Endothelial cell of umbilical vein (primary cell): Measurements from ENCODE around the gene PDE1A.

Source experiments
- EZH2 ChIP-seq: IDR thresholded peaks from 2 replicates; pipeline ENCODE4 v1.6.1; 2012; ENCODE audit warnings: borderline replicate concordance, low read depth, mild to moderate bottlenecking, moderate library complexity, low read length, inconsistent platforms; ENCODE audit not compliant: severe bottlenecking
- GATA2 ChIP-seq: IDR thresholded peaks from 2 replicates; pipeline ENCODE4 v1.7.0; 2011; ENCODE audit warnings: low read depth, mild to moderate bottlenecking, moderate library complexity, mixed read lengths, low read length; ENCODE audit not compliant: insufficient read length, insufficient read depth
- MYC ChIP-seq: IDR thresholded peaks from one replicate; pipeline ENCODE4 v1.6.1; 2011; ENCODE audit warnings: mild to moderate bottlenecking, low read depth, low read length
- POLR2A ChIP-seq: IDR thresholded peaks from 2 replicates; pipeline ENCODE4 v1.6.1; 2012; ENCODE audit warnings: low read depth, mild to moderate bottlenecking, control low read depth, low read length
- POLR2AphosphoS5 ChIP-seq: IDR thresholded peaks from 2 replicates; pipeline ENCODE4 v1.6.1; 2012; ENCODE audit warnings: low read depth, mild to moderate bottlenecking, control low read depth, low read length, moderate library complexity; ENCODE audit not compliant: insufficient read depth
- TF ChIP-seq, protein P1 (sequence below), 2 donors: IDR thresholded peaks; 1 replicate in 1 of 2; 2 replicates in 1 of 2; pipeline ENCODE4 v1.5.1; 2011; ENCODE audit warnings: low read length in 2 of 2, mild to moderate bottlenecking in 2 of 2, moderate library complexity in 2 of 2, control low read depth in 1 of 2, inconsistent platforms in 1 of 2, low read depth in 1 of 2; ENCODE audit not compliant: insufficient read depth in 1 of 2; ENCODE audit errors: extremely low read depth in 1 of 2
- TF ChIP-seq, protein P2 (sequence below): IDR thresholded peaks from 2 replicates; pipeline ENCODE4 v1.6.1; 2011; ENCODE audit not compliant: insufficient read depth, insufficient read length

DNA sequence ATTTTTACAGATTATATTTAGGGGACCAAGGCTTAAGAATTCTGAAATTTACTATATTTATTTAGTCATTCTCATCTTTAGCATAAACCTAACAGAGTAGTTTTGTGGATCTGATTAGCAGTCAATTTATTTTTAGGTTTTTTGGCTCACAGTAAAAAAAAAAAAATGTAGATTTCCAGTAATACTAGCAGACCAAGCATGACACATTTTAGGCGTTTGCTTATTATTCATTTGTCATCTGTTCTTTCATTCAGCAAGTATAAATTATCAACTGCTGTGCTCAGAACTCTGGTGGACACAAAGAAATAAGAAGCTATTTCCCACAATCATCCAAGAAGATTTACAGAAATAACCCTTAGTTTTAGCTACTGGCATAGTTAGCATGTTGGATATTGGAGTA lies 20.6 kb downstream of the PDE1A start:
- TF ChIP-seq, protein P1, sequence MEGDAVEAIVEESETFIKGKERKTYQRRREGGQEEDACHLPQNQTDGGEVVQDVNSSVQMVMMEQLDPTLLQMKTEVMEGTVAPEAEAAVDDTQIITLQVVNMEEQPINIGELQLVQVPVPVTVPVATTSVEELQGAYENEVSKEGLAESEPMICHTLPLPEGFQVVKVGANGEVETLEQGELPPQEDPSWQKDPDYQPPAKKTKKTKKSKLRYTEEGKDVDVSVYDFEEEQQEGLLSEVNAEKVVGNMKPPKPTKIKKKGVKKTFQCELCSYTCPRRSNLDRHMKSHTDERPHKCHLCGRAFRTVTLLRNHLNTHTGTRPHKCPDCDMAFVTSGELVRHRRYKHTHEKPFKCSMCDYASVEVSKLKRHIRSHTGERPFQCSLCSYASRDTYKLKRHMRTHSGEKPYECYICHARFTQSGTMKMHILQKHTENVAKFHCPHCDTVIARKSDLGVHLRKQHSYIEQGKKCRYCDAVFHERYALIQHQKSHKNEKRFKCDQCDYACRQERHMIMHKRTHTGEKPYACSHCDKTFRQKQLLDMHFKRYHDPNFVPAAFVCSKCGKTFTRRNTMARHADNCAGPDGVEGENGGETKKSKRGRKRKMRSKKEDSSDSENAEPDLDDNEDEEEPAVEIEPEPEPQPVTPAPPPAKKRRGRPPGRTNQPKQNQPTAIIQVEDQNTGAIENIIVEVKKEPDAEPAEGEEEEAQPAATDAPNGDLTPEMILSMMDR (IDR thresholded peaks at IDR 0.05; ENCODE audit: extremely low read depth in 1 of 2, insufficient read depth in 1 of 2, low read depth in 1 of 2, low read length in 2 of 2) = no peak
- TF ChIP-seq POLR2A (no peak), EZH2 (no peak), POLR2AphosphoS5 (no peak), MYC (no peak), GATA2 (no peak)
- TF ChIP-seq, protein P2, sequence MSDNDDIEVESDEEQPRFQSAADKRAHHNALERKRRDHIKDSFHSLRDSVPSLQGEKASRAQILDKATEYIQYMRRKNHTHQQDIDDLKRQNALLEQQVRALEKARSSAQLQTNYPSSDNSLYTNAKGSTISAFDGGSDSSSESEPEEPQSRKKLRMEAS = no peak
